Suprapubic skin (tissue), 4 donors: Measurements from ENCODE around the gene OR8H2. TPM values are rescaled to one million over a fixed set of nuclear protein-coding genes. Genes with fewer than 3 reads are reported as not detected.

Experiments
- total RNA-seq, 4 donors: library from RNA; depleted of rRNA; stranded (reverse); fragments of >200 nt; gene quantifications; one replicate each; pipeline ENCODE4 v1.1.0, GENCODE V29; 2016

Gene OR8H2
- total RNA-seq, 4 donors from 2014 or later = not detected

Other genes with a start within 250 kb of the OR8H2 start
- gene TRIM51, start 220.4 kb upstream of the OR8H2 start, total RNA-seq = not detected
- gene OR5W2, start 189.1 kb upstream of the OR8H2 start, total RNA-seq = not detected
- not detected for gene OR5I1, start 167.3 kb upstream of the OR8H2 start, total RNA-seq
- not detected for gene OR10AG1, start 133.7 kb upstream of the OR8H2 start, total RNA-seq
- not detected for gene OR5F1, start 109.1 kb upstream of the OR8H2 start, total RNA-seq
- not detected for gene OR5AS1, start 76.0 kb upstream of the OR8H2 start, total RNA-seq
- gene OR8I2, start 10.4 kb upstream of the OR8H2 start, total RNA-seq = not detected
- not detected for gene OR8H3, start 18.7 kb downstream of the OR8H2 start, total RNA-seq
- gene OR8J3, start 36.5 kb downstream of the OR8H2 start, total RNA-seq = not detected
- not detected for gene OR8K5, start 56.6 kb downstream of the OR8H2 start, total RNA-seq
- not detected for gene OR5J2, start 72.9 kb downstream of the OR8H2 start, total RNA-seq
- not detected for gene OR5T2, start 130.6 kb downstream of the OR8H2 start, total RNA-seq
- gene OR5T3, start 148.6 kb downstream of the OR8H2 start, total RNA-seq = not detected
- gene OR5T1, start 170.5 kb downstream of the OR8H2 start, total RNA-seq = not detected
- gene OR8H1, start 188.6 kb downstream of the OR8H2 start, total RNA-seq = not detected
- gene OR8K3, start 211.5 kb downstream of the OR8H2 start, total RNA-seq = not detected
- not detected for gene OR8K1, start 242.4 kb downstream of the OR8H2 start, total RNA-seq